Erythroblast (primary cell): ENCODE measurements around the gene BRSK1.

Source experiments
- GATA1 ChIP-seq: IDR thresholded peaks from 2 replicates; pipeline ENCODE4 v1.6.1; 2011; ENCODE audit warnings: low read depth, mild to moderate bottlenecking, control low read depth, low read length, moderate library complexity
- POLR2A ChIP-seq: IDR thresholded peaks from 2 replicates; pipeline ENCODE4 v1.6.1; 2011; ENCODE audit warnings: mild to moderate bottlenecking, low read length

- TF ChIP-seq POLR2A, result no peak
- TF ChIP-seq GATA1, result no peak
Observed at GRCh38 chr19:55354698-55355212, 71.0 kb downstream of the BRSK1 start, which contains the start of gene COX6B2.
